Measurements from ENCODE around the gene MYO7A.

Gene MYO7A

GRCh38 chr11:77115956-77116355 is 12.1 kb upstream of the MYO7A start:
- Histone ChIP-seq H3K79me2 (ENCODE audit: low read length) (no peaks in the 10 kb centered on the region), H4K20me1 (ENCODE audit: insufficient read depth, low read length) (no peaks in the 10 kb centered on the region), H3K4me2 (ENCODE audit: low read depth, low read length) (no peak overlapping the region), H3F3A (ENCODE audit: insufficient read depth, low read length) (no peaks in the 10 kb centered on the region), H3K4me1 (ENCODE audit: low read length) (peaks cover 4% of the 10 kb centered on the region), H3K9me2 (replicated peaks; ENCODE audit: insufficient read depth, low read length) (no peaks in the 10 kb centered on the region), H3K4me3 (ENCODE audit: low read length) (no peak overlapping the region), H3K27ac (ENCODE audit: low read length) (no peak overlapping the region), H3K9me3 (replicated peaks; ENCODE audit: insufficient read depth, low read length) (no peaks in the 10 kb centered on the region), H3K36me3 (replicated peaks; ENCODE audit: insufficient read depth, low read length) (no peaks in the 10 kb centered on the region), H3K27me3 (replicated peaks; ENCODE audit: insufficient read depth, low read length) (no peaks in the 10 kb centered on the region), H2AFZ (ENCODE audit: low read length) (no peak overlapping the region), H3K9ac (ENCODE audit: low read length) (no peak overlapping the region)
- no peak for TF ChIP-seq CTCF (IDR thresholded peaks at IDR 0.05; ENCODE audit: low read length)
- no peak for TF ChIP-seq EZH2 (optimal IDR thresholded peaks at IDR 0.05; ENCODE audit: low read depth, low read length)
- TF ChIP-seq EZH2phosphoT487 (IDR thresholded peaks at IDR 0.05; ENCODE audit: low read length): no peak
- no peak for DNase-seq

GRCh38 chr11:77117492-77117891 is 10.6 kb upstream of the MYO7A start:
- Histone ChIP-seq H3K36me3 (replicated peaks; ENCODE audit: insufficient read depth, low read length) (no peaks in the 10 kb centered on the region), H3K9me2 (replicated peaks; ENCODE audit: insufficient read depth, low read length) (no peaks in the 10 kb centered on the region), H3F3A (ENCODE audit: insufficient read depth, low read length) (no peaks in the 10 kb centered on the region), H3K4me1 (ENCODE audit: low read length) (peaks cover 9% of the 10 kb centered on the region), H3K79me2 (ENCODE audit: low read length) (no peaks in the 10 kb centered on the region), H2AFZ (ENCODE audit: low read length) (no peak overlapping the region), H4K20me1 (ENCODE audit: insufficient read depth, low read length) (no peaks in the 10 kb centered on the region), H3K9me3 (replicated peaks; ENCODE audit: insufficient read depth, low read length) (no peaks in the 10 kb centered on the region), H3K9ac (ENCODE audit: low read length) (no peak overlapping the region), H3K4me3 (ENCODE audit: low read length) (no peak overlapping the region), H3K4me2 (ENCODE audit: low read depth, low read length) (no peak overlapping the region), H3K27me3 (replicated peaks; ENCODE audit: insufficient read depth, low read length) (no peaks in the 10 kb centered on the region), H3K27ac (ENCODE audit: low read length) (no peak overlapping the region)
- TF ChIP-seq EZH2phosphoT487 (IDR thresholded peaks at IDR 0.05; ENCODE audit: low read length) (no peak), EZH2 (optimal IDR thresholded peaks at IDR 0.05; ENCODE audit: low read depth, low read length) (no peak), CTCF (IDR thresholded peaks at IDR 0.05; ENCODE audit: low read length) (no peak)
- no peak for DNase-seq

- Histone ChIP-seq H3K27ac (ENCODE audit: low read length) (no peak overlapping the region), H3K4me1 (ENCODE audit: low read length) (peaks cover 9% of the 10 kb centered on the region)
These were observed 10.0 kb upstream of the MYO7A start for GRCh38 chr11:77118086-77118485.

More at GRCh38 chr11:77118086-77118485, 10.0 kb upstream of the MYO7A start:
- no peaks in the 10 kb centered on the region for H3K9me3 ChIP-seq (replicated peaks; ENCODE audit: insufficient read depth, low read length)
- no peak for TF ChIP-seq EZH2 (optimal IDR thresholded peaks at IDR 0.05; ENCODE audit: low read depth, low read length)
- TF ChIP-seq EZH2phosphoT487 (IDR thresholded peaks at IDR 0.05; ENCODE audit: low read length): no peak
- TF ChIP-seq CTCF (IDR thresholded peaks at IDR 0.05; ENCODE audit: low read length): no peak
- H4K20me1 ChIP-seq (ENCODE audit: insufficient read depth, low read length): no peaks in the 10 kb centered on the region
- H2AFZ ChIP-seq (ENCODE audit: low read length): no peak overlapping the region
- no peaks in the 10 kb centered on the region for H3K79me2 ChIP-seq (ENCODE audit: low read length)
- no peaks in the 10 kb centered on the region for H3K9me2 ChIP-seq (replicated peaks; ENCODE audit: insufficient read depth, low read length)
- H3K9ac ChIP-seq (ENCODE audit: low read length): no peak overlapping the region
- H3F3A ChIP-seq (ENCODE audit: insufficient read depth, low read length): no peaks in the 10 kb centered on the region
- H3K36me3 ChIP-seq (replicated peaks; ENCODE audit: insufficient read depth, low read length): no peaks in the 10 kb centered on the region
- no peaks in the 10 kb centered on the region for H3K27me3 ChIP-seq (replicated peaks; ENCODE audit: insufficient read depth, low read length)
- H3K4me2 ChIP-seq (ENCODE audit: low read depth, low read length): no peak overlapping the region
- DNase-seq: no peak
- no peak overlapping the region for H3K4me3 ChIP-seq (ENCODE audit: low read length)

Data from MM.1S (cell line).